Measurements from ENCODE around the gene AIG1. TPM values are rescaled to one million over a fixed set of nuclear protein-coding genes. Genes with fewer than 3 reads are reported as not detected.

The AIG1 gene
- total and polyA plus RNA-seq, 2 of the 13 experiments (the other 11 are each of a cell fraction or from before 2014, with no cell fraction given), result 115 to 197 TPM

DNA sequence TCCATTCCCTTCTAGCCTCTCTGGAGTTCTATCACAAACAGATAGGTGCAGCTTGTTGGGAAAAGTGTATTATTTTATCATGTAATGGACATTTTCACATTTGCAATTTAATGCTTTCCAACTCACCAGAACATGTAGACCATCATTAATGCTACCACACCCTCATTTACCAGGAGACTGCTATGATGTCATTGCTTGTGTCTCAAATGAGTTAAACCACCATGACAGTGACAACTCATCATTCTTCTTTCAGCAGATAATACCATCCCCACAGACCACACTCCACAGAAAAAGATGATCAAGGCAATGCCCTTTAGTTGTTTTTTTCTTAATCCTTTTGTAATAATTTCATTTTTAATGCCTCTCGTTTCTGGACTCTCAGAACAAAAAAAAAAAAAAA is 168.7 kb downstream of the AIG1 start:
- in situ Hi-C loops (cut with HindIII; ENCODE audit: extremely low pct_ligation_motif_present, low pct_unique_long_range_greater_than_20kb) (no loop called here), intact Hi-C loops (cut with micrococcal nuclease; ENCODE audit: unreplicated experiment) (no loop called here)
- FAIRE-seq, result no peak
- POLR2A ChIA-PET, result no interaction called here
- no TSS peak for BruUV-seq (replicated peaks)
- no peak overlapping the region for H3K4me2 ChIP-seq (ENCODE audit: low read depth, low read length)
- CTCF ChIA-PET (ENCODE audit: low intra/inter-chr PET ratio, low total read pairs), result no interaction called here
- no peak overlapping the region for H3K27ac ChIP-seq (ENCODE audit: extremely low read length, insufficient read depth, low read length)
- peaks cover 2% of the 10 kb centered on the region; the same call in 1 of the 2 replicates for H3K4me1 ChIP-seq (ENCODE audit: insufficient read depth, low read length)
- no peak for ATAC-seq
- H3K9me3 ChIP-seq (ENCODE audit: low read length), result no peaks in the 10 kb centered on the region
- no peak overlapping the region for H3K9ac ChIP-seq (ENCODE audit: insufficient read depth, low read depth, low read length)
- peaks cover 0 to 4% of the 10 kb centered on the region in 2 experiments; a peak in 1 of 5 replicates for H3K36me3 ChIP-seq (replicated peaks in 1 of 2; ENCODE audit: control insufficient read depth in 1 of 2, insufficient read depth in 2 of 2, low read length in 2 of 2)
- no peak overlapping the region for H3K4me3 ChIP-seq (replicated peaks in 1 of 3; ENCODE audit: insufficient read depth in 1 of 3, low read depth in 2 of 3, low read length in 3 of 3)
- DNase-seq (ENCODE audit: low spot score), result no peak
- 92% methylated on average over 1 of the region's 1 CpG for WGBS (ENCODE audit: low lambda C conversion rate)
- no peaks in the 10 kb centered on the region for H3K27me3 ChIP-seq (ENCODE audit: control insufficient read depth in 1 of 2, insufficient read depth in 2 of 2, low read length in 2 of 2)
- H2AFZ ChIP-seq (ENCODE audit: low read length), result no peak overlapping the region
- no peaks in the 10 kb centered on the region; the same call in 1 of the 2 replicates for H4K20me1 ChIP-seq (ENCODE audit: insufficient read depth, low read length)
- TF ChIP-seq IRX3 (CRISPR knock-in tag; IDR thresholded peaks at IDR 0.05; ENCODE audit: borderline replicate concordance, low read depth) (no peak), CREB1 (IDR thresholded peaks at IDR 0.05) (0 out of 2 replicates have a peak, but pooled peaks have one; percentile 37), CREB1 (CRISPR knock-in tag; IDR thresholded peaks at IDR 0.05) (no peak), ZNF101 (CRISPR knock-in tag; IDR thresholded peaks at IDR 0.05; ENCODE audit: borderline replicate concordance, low read depth) (no peak), ZNF12 (CRISPR knock-in tag; IDR thresholded peaks at IDR 0.05) (no peak), SP1 (IDR thresholded peaks at IDR 0.05) (no peak), SP1 (CRISPR knock-in tag; IDR thresholded peaks at IDR 0.05) (no peak), DNMT1 (CRISPR knock-in tag; IDR thresholded peaks at IDR 0.05) (no peak), ATF7 (IDR thresholded peaks at IDR 0.05) (peak; percentile 63), ATF7 (CRISPR knock-in tag; IDR thresholded peaks at IDR 0.05) (no peak), ZNF788 (CRISPR knock-in tag; IDR thresholded peaks at IDR 0.05; ENCODE audit: borderline replicate concordance) (no peak)
- TF ChIP-seq, protein P1, sequence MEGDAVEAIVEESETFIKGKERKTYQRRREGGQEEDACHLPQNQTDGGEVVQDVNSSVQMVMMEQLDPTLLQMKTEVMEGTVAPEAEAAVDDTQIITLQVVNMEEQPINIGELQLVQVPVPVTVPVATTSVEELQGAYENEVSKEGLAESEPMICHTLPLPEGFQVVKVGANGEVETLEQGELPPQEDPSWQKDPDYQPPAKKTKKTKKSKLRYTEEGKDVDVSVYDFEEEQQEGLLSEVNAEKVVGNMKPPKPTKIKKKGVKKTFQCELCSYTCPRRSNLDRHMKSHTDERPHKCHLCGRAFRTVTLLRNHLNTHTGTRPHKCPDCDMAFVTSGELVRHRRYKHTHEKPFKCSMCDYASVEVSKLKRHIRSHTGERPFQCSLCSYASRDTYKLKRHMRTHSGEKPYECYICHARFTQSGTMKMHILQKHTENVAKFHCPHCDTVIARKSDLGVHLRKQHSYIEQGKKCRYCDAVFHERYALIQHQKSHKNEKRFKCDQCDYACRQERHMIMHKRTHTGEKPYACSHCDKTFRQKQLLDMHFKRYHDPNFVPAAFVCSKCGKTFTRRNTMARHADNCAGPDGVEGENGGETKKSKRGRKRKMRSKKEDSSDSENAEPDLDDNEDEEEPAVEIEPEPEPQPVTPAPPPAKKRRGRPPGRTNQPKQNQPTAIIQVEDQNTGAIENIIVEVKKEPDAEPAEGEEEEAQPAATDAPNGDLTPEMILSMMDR (CRISPR knock-in tag; IDR thresholded peaks at IDR 0.05), result no peak
- no peaks in the 10 kb centered on the region for H3K79me2 ChIP-seq (ENCODE audit: insufficient read depth, low read length)

Data from HepG2 (cell line).